Glomerular endothelial cell (primary cell): ENCODE data around the gene BRD7. TPM values are rescaled to one million over a fixed set of nuclear protein-coding genes. Genes with fewer than 3 reads are reported as not detected.

ENCODE experiments used
- DNase-seq: peaks from one replicate; pipeline ENCODE4 v3.0.0-alpha.2; 2011; ENCODE audit warnings: low read depth, low spot score; ENCODE audit errors: extremely low read depth
- total RNA-seq: library from RNA; depleted of rRNA; stranded (reverse); fragments of >200 nt; gene quantifications from 2 replicates; pipeline ENCODE4 v1.2.3, GENCODE V29; 2015

BRD7 gene
- total RNA-seq, 1 donor from 2014 or later: 49.7 TPM

DNA sequence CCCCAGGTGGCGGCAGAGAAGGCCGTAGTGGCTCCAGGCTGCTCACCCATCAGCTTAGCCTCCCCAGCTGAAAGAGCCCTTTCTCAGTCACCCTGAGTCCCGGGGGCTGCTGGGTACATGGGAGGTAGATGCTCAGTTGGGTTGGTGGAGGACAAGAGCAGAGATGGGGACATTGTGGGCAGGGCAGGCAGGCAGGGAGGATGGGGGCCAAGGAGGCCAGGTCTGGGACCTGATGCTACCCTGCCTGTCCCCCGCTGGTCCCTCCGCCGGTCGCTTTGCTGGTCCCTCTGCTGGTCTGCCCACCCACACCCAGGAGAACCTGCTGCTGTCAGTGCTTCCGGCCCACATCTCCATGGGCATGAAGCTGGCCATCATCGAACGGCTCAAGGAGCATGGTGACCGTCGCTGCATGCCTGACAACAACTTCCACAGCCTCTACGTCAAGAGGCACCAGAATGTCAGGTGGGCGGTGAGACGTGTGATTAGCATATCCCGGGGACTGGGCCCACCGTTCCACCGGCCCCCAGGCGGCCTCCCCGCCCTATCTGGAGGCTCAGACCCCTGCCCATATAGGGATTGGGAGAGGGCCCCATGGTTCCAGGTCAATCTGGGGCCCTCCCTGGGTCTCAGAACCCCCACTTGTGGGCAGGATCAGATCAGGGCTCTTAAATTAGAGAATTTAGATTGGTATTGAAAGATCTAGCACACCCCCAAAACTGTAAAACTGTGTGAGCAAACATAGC lies 75.6 kb downstream of the BRD7 start:
- DNase-seq: no peak

DNA sequence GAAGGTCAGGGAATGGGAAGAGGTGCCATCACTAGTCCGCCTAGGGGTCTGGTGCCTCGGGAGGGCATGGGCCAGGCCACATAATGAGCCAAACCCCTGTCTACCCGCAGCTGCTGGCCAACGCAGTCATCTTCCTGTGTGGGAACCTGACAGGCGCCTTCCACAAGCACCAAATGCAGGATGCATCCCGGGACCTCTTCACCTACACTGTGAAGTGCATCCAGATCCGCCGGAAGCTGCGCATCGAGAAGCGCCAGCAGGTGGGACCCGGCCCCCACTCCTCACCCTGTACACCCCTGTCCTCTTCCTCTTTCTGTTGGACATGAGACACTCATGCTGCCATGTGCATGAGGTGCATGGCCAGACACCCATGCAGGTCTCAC lies 76.2 kb downstream of the BRD7 start:
- DNase-seq: no peak

DNA sequence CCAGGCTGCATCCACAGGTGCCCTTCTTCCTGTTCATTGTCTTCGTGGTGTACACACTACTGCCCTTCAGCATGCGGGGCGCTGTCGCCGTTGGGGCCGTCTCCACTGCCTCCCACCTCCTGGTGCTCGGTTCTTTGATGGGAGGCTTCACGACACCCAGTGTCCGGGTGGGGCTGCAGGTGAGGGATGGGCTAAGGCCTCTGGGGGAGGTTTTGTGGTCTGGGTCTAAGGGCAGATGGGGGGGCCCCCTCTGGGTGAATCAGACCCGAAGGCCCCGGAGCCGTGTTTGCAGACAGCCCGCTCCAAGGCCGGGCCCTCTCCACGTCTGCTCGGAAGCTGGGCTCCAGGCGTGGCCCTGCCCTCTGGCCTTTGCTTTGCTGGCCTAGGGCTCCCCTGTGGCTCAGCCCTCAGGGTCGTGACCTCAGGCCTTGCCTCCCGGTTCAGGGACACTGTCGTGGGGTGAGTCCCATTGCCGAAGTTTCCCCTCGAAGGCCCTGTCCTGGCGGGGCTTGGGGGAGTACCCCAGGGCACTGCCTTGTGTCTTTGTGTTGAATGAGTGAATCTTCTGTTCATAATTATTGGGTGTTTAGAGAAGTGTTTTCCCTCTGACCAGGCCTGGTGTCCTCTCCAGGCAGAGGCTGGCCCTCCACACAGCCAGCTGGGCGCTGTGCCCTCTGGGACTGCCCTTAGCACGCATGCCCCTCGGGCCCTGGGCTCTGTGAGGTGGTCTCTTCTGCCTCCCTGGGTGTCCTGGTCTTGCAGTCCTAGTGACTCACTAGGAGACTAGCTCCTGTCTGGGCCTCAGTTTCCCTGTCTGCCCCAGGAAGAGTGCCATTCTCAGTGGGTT lies 76.8 kb downstream of the BRD7 start:
- DNase-seq: no peak

- DNase-seq: no peak
Observed at GRCh38 chr16:50290856-50291255, 77.9 kb downstream of the BRD7 start.

- no peak for DNase-seq
Observed at GRCh38 chr16:50289950-50290764, 78.6 kb downstream of the BRD7 start.

DNA sequence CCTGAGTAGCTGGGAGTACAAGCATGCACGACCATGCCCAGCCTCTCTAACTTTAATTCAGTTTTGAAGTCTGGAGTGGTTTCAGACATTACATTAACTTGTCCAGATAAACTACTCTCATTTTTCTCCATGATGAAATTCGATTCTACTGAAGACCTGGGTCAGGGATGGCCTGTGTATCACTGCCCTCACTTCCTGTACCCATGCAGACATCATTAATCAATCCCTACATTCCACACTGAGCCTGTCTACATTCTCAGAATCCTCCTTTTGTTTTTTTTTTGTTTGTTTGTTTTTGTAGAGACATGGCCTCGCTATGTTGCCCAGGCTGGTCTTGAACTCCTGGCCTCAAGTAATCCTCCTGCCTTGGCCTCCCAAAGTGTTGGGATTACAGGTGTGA lies 79.9 kb downstream of the BRD7 start:
- no peak for DNase-seq

- DNase-seq: no peak
Observed at GRCh38 chr16:50288026-50288425, 80.8 kb downstream of the BRD7 start.

DNA sequence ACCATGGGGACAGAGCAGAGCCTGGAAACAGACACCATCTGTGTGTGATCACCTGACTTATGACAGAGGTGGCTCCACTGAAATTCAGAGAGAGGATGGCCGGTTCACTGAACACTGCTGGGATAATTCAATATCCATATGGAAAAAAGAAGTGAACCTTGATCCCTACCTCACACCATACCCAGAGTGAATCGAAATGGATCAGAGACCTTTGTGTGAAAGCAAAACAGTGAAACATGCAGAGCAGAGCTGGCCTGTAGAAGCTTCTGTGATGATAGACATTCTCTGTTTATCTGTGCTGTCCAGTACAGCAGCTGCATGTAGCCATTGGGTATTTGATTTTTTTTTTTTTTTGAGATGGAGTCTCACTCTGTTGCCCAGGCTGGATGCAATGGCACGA lies 82.1 kb downstream of the BRD7 start:
- DNase-seq: no peak

- no peak for DNase-seq
Observed at GRCh38 chr16:50285406-50286003, 83.3 kb downstream of the BRD7 start.

DNA sequence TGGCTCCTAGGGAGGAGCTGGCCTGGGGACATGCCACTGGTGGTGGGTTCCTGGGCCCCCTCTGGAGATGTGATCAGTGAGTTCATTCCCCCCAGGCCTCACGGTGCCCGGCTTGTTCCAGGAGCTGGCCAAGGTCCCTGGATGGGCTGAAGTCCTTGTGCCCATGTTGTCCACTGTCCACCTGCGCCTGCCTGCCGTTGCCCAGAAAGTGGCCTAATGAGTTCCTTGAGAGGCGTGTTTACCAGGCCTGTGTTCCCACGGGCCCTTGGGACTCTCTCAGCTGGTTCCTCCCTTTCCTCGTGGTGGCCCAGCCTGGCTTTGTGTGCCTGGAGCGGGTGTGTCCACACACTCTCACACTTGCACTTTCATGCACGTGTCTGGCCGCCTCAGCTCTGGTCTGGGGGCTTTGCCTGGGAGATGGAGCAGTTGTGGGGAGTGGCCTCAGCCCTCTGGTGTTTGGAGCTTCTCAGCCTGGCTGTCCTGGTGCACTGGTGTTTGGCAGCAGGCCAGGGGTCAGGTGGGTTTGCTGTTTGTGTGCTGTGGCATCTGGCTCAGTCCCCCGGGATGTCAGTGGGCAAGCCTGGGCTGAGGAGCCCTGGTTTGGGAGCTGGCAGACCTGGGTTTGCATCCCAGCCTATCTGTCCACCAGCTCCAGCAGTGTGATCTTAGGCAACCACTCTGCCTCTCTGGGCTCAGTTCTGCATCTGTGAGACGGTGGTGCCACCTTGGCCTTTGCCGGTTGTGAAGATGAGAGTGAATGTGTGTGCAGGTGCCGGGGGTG lies 84.5 kb downstream of the BRD7 start:
- DNase-seq: no peak

- no peak for DNase-seq
Observed at GRCh38 chr16:50282955-50283631, 85.7 kb downstream of the BRD7 start.

DNA sequence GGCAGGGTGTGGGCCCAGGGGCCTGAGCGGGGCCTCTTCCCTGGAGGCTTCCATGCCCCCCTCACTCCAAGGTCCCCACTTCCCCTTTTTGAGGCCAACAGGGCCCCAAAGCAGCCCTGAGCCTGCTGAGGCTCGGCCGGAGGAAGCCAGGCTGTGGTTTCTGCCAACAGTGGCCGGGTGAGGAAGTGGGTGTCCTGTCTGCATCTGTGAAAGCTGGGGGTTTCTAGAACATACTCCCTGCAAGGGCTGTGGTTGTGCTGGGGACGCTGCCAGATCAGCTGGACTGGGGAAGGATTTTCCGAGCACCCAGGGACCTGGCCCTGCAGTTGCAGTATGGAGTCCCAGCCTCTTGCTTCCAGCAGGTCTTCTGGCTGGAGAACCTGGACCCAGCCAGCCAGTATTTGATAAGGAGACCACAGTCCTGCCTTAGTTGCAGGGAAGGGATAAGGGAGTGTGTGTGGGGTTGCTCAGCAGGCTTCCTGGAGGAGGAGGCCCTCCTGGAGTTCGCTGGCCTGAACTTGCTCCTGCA lies 86.7 kb downstream of the BRD7 start:
- no peak for DNase-seq

DNA sequence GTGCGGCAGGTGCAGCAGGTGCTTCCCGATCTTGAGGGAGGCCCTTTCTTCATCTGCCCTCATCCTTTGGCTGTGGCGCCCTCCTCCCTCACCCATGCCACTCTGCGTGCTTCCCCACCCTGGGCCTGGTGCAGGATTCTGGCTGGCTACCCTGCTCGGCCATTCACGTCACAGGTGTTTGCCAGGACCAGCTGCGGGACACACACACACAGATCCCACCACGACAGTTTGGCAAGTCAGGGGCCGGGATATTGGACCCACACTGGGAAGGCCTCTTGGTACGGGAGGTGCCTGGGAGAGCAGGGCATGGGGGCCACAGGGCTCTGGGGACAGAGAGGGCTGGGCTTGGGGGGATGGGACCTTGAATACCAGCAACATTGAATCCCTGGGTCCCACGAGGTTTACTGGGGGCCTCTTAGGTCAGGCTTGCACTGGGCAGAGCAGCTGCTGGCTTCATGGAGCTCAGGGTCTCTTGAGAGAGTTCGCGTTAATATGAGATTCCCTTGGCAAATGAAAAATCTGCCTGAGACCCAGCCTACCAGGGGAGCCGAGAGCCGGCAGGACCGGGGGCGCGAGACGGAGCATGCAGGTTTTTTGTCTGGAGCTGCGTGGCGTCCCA lies 87.3 kb downstream of the BRD7 start:
- DNase-seq: no peak

- DNase-seq: no peak
Observed at GRCh38 chr16:50280932-50281331, 87.9 kb downstream of the BRD7 start.

DNA sequence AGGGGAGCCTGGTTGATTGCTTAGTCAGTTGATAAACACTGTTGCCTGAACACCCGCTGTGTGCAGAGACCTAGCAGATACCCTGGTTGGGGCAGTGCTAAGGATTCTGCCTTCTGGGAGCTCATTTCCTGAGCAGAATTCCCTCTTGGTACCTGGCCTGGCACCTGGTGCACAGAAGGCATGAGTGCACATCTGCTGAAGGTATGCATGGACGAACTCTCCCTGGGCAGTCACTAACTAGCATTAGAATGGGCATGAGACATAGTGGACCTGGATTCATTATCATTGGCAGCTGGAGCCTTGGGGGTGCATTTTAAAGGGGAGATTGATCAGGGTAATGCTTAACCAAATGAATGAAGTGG lies 89.3 kb downstream of the BRD7 start:
- DNase-seq: no peak

DNA sequence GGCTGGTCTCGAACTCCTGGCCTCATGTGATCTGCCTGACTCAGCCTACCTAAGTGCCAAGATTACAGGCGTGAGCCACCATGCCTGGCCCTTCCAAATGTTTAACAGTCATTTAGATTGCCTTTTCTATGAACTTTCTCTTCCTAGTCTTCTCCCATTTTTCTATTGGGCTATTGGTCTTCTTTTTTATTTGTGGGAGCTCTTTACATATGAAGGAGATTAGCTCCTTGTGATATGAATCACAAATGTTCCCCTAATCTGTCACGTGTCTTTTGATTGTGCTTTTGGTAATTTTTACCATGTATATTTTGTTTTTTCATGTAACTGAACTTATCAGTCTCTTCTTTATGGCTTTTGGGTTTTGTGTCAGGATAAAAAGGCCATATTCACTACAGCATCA lies 90.5 kb downstream of the BRD7 start:
- no peak for DNase-seq

DNA sequence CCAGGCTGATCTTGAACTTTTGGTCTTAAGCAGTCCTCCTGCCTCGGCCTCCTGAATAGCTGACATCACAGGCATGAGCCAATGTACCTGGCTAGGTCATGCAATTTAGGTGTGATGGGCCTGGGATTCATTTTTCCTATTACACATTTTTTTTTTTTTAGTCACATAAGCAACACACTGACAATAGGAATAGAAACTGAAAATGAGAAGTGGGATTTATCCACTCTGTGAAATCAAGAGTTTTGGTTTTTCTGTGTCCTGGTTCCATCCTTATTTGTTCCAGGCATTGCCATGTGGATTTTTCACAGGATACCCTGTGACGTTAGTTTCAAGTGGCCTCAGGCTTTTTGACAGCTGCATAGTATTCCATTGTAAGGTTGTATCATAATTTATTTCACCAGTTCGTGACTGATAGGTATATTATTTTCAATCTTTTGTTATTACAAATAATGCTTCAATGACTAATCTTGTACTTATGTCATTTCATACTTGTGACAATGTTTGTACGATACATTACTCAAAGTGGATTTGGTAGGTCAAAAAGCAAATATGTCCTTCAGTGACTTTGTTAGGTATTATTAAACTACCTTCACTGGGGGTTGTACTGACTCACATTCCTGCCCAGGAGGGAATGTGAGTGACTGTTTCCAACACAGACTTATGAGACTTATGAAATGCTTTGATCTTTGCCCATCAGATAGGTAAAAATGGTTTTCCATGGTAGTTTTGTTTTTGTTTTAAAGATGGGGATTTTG lies 91.8 kb downstream of the BRD7 start:
- no peak for DNase-seq

DNA sequence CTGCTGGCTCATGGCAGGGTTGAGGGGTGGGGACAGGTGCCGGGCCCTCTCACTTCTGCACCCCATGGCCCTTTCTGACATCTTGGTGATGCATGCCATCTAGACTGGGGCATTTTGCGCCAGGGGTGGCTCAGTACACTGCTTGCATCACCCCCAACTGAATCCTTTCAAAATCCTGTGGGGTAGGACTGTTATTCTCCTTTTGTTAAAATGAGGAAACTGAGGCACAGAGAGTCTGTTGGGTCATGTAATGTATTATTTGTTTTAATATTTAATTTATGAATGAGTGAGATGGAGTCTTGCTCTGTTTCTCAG lies 92.5 kb downstream of the BRD7 start:
- no peak for DNase-seq
